GM21825 (cell line): ENCODE data around the gene PF4V1.

Experiments
- ATAC-seq: cut with Tn5 transposase; IDR thresholded peaks from one replicate; pipeline ENCODE4 v1.9.1; 2021; ENCODE audit warnings: mild to moderate bottlenecking, moderate library complexity; ENCODE audit not compliant: unreplicated experiment

Gene PF4V1

GRCh38 chr4:73902038-73902637 is 49.0 kb downstream of the PF4V1 start:
- ATAC-seq, result no peak

DNA sequence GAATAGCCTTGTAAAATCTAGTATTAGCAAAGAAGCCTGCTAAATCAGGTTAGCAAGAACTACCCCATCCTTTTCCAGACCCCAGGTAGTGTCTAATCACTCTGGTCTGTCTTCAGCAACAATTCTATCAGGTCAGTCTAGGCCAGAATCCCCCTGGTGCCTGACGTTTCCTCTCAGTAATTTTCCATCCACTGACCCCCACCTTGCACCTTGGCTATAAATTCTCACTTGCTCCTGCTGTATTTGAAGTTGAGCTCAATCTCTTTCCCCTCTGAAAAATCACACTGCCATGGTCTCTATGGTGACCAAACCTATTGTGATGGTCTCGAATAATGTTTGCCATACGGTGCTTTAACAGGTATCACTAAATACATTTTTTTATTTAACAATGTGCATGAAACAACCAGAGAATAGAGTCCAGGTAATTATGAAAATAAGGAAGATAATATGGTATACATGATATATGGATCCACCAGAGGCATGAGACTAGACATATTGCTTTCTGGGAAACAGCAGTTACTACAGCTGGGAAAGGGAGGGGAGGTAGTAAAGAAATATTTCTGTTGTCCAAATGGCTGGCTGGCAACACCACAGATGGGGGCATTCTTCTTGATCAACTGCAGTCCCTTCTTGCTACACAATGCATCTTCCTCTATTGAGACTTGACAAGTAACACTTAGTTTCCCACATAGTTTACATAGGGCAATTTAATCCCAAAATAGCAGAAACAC is 49.9 kb downstream of the PF4V1 start:
- ATAC-seq, result no peak
